Activated naive CD8-positive, alpha-beta T cell (primary cell): ENCODE results near the gene POLD4.
A peak's percentile ranks its signal among the peaks of the same experiment; 100 is the strongest.

ENCODE experiments used
- H3K27ac Mint-ChIP-seq: one replicate; pipeline ENCODE4 v1.8.0; 2021; ENCODE audit warnings: mixed read lengths
- H3K27me3 Mint-ChIP-seq: one replicate; pipeline ENCODE4 v1.8.0; 2021; ENCODE audit warnings: mixed read lengths
- H3K36me3 Mint-ChIP-seq: one replicate; pipeline ENCODE4 v1.8.0; 2021; ENCODE audit warnings: mixed read lengths
- H3K4me1 Mint-ChIP-seq: one replicate; pipeline ENCODE4 v1.8.0; 2021; ENCODE audit warnings: low read depth, mixed read lengths
- H3K4me3 Mint-ChIP-seq: one replicate; pipeline ENCODE4 v1.8.0; 2021; ENCODE audit warnings: mild to moderate bottlenecking, mixed read lengths
- H3K9me3 Mint-ChIP-seq: one replicate; pipeline ENCODE4 v1.8.0; 2021; ENCODE audit warnings: low read depth, mixed read lengths

POLD4 gene

DNA sequence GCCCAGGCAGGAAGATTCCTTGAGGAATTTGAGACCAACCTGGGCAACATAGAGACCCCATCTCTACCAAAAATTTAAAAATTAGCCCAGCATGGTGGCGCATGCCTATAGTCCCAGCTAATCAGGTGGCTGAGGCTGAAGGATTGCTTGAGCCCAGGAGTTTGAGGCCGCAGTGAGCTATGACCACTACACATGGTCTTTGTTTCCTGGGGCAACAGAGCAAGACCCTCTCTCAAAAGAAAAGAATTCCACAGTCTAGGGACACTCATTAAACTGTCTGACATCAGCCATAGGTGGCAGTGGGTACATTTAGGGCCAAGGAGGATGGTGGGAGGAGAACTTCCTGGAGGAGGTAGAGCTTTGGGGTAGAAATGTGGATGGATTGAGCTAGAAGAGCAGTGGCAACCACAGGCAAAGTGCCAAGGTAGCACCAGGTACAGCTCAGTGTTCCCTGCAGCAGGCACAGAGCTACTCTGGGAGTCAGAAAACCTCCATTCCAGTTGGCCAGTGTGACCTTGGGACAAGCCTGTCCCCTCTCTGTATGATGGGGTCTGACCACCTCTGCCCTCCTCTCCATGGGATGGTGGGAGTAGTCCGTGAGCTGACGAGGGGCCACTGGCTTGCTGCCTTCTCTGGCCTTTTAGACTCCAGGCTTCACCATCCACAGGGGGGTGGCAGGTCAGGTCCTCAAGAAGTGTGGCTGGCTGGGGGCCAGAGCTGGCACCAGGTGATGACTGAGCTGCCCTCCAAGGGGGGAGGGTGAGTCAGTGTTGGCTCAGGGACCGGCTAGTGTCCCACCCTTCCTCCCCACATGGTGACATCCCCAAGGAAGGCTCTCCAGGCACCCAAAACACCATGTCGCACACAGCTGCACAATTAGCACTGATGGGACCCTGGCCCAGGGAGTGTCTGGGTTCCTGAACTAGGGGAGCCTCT lies 23.8 kb upstream of the POLD4 start:
- H3K9me3 Mint-ChIP-seq: no peaks in the 10 kb centered on the region
- H3K4me3 Mint-ChIP-seq: peak overlapping the region; percentile 7
- H3K27me3 Mint-ChIP-seq: no peaks in the 10 kb centered on the region
- H3K27ac Mint-ChIP-seq: no peak overlapping the region
- H3K36me3 Mint-ChIP-seq: no peaks in the 10 kb centered on the region
- peaks cover 17% of the 10 kb centered on the region for H3K4me1 Mint-ChIP-seq

DNA sequence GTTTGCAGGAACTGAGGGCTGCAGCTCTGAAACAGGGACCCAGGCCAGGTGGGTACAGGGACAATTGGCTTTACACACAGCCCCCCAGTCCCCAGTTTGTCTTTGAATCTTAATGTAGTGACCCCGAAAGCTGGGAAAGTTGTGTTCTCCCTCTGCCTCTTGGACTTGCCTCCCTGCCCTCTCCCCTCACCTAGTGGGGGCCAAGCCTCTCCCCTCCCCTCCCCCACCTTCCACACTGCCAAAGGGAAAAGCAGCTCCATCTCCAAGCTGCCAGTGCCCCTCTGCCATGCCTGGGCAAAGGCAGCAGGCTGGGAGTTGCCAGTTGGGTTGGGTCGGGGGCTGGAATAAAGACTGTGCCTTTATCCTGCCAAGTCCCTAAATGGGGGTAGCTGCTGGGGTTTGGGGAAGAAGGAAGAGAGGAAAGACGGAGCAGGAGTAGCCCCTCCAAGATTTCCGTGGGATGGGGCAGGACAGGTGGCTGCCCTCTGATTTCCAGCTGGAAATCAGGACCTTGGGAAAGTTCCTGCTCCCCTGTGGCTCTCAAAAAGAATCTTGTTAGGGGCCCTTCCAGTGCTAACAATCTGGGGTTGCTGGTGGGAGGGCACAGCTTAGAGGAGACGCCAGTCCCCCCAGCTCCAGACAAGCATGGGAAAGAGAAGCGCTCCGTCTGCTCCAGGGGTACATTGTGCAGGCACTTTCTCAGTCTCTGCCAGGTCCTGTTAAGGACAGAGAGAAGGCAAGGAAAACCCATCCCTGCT lies 22.9 kb upstream of the POLD4 start:
- Mint-ChIP-seq H3K4me3 (no peak overlapping the region), H3K27me3 (no peaks in the 10 kb centered on the region)

DNA sequence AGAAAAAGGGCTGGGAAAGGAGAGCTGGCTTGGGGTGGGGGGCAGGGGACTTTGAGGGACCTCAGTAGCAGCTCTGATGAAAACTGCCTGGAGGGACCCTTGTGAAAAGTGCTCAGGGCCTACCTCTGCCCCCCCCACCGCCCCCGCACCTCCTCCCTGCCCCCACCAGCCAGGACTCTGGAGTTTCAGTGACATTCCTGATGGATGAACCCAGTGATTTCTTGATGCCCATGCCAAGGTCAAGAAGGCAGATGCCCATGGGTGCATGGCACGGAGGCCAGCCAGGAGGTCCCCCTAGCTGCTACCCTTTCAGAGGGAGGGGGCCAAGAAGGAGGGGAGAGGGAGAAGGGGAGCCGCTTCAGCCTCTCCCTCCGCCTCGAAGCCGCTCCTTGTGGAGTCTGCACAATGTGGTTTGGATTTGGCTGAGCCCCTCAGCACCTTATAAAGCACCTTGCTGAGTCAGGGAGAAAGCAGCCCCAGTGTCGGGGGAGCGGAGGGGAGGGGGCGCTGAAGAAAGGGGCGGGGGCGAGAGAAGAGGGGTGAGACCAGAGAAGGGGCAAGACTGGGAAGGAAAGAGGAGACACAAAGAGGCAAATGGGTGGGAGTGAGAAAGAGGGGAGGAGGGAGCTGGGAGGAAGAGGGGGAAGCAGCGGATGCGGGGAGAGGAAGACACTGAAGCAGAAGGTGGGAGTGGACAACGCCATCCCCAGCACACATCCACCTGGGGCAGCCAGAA lies 22.1 kb upstream of the POLD4 start:
- no peaks in the 10 kb centered on the region for H3K36me3 Mint-ChIP-seq
- H3K4me3 Mint-ChIP-seq: no peak overlapping the region
- H3K27ac Mint-ChIP-seq: no peak overlapping the region
- H3K9me3 Mint-ChIP-seq: no peaks in the 10 kb centered on the region
- H3K27me3 Mint-ChIP-seq: no peaks in the 10 kb centered on the region
- peaks cover 28% of the 10 kb centered on the region for H3K4me1 Mint-ChIP-seq

More for the DNA sequence above, 22.9 kb upstream of the POLD4 start:
- Mint-ChIP-seq H3K36me3 (no peaks in the 10 kb centered on the region), H3K27ac (no peak overlapping the region), H3K9me3 (no peaks in the 10 kb centered on the region), H3K4me1 (peaks cover 23% of the 10 kb centered on the region)

DNA sequence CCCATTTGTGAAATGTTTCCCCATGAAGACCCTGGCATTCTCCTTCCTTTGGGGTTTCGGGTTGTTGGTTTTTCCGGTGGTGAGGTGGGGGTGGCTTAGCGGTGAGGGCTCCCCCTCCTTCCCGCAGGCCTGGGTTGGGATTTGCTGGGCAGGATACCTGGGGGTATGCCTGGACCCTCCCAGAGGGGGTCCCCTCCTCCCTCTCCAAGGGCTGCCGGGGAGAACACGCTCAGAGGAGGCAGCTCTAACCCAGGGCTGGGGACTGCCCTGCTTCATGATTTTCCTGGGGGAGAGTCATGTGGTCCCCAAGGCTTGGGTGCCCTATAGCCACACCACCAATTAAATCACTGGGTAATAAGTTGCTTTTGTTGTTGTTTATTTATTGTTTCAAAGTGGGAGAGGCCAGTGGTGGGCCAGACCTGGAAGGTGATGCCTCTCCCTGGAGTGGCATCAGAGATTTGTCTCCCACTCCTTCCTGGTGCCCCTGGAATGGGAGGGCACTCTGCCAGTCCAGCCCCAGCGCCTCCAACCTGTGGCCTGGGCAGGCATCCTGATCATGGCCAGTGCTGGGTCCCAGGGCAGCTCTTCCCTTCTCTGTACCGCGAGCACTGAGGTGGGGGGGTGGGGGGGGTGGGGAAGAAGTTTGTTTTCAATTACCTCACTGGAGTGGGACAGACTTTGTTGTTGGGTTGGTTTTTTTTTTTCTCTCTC lies 21.4 kb upstream of the POLD4 start:
- no peaks in the 10 kb centered on the region for H3K9me3 Mint-ChIP-seq

DNA sequence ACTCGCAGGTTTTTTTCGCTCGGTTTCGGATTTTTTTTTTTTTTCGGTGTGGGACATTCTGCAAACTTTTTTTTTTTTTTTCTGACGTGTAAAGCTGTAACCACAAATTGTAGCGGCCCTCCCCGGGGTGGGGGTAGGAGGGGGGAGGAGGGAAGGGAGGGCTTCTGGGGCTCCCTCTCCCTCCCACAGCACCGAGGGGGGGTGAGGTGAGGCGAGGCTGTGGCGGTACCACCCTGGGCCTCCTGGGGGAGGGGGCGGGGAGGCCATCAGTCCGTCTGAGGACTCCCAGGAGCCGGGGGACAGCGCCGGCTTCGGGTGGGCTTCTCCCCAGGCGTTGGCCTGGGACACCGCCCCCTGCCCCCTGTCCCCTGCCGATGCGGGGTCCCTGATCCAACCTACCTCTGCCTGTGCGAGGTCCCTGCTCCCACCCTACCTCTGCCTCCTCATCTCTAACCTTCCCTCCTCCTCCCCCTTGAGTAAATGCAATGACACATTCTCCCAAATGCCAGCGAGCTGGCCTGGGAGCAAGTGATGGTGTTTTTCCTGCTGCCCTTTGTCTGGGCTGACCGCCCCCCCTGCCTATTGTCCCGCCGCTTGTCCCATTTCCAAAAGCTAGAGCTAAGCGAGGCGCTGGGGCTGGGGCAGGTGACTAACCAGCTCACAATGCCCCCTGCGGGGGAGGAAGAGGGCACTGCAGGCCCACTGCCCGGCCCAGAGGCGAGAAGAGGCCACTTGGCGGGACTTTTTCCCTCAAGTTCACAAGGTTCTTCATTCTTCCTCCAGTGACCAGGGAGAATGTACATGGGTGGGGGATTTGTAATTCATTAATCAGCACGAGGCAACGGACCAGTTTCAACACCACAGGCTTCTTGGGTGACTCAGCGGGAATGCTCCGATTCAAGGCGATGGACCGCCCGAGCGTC lies 20.6 kb upstream of the POLD4 start:
- Mint-ChIP-seq H3K9me3 (no peaks in the 10 kb centered on the region), H3K4me3 (peak overlapping the region; percentile 89), H3K27ac (peak overlapping the region; percentile 16), H3K36me3 (no peaks in the 10 kb centered on the region), H3K4me1 (peaks cover 31% of the 10 kb centered on the region), H3K27me3 (no peaks in the 10 kb centered on the region)

More for the DNA sequence above, 21.4 kb upstream of the POLD4 start:
- H3K4me3 Mint-ChIP-seq: peak overlapping the region; percentile 89
- no peaks in the 10 kb centered on the region for H3K36me3 Mint-ChIP-seq
- no peak overlapping the region for H3K27ac Mint-ChIP-seq
- H3K4me1 Mint-ChIP-seq: peaks cover 30% of the 10 kb centered on the region
- no peaks in the 10 kb centered on the region for H3K27me3 Mint-ChIP-seq

DNA sequence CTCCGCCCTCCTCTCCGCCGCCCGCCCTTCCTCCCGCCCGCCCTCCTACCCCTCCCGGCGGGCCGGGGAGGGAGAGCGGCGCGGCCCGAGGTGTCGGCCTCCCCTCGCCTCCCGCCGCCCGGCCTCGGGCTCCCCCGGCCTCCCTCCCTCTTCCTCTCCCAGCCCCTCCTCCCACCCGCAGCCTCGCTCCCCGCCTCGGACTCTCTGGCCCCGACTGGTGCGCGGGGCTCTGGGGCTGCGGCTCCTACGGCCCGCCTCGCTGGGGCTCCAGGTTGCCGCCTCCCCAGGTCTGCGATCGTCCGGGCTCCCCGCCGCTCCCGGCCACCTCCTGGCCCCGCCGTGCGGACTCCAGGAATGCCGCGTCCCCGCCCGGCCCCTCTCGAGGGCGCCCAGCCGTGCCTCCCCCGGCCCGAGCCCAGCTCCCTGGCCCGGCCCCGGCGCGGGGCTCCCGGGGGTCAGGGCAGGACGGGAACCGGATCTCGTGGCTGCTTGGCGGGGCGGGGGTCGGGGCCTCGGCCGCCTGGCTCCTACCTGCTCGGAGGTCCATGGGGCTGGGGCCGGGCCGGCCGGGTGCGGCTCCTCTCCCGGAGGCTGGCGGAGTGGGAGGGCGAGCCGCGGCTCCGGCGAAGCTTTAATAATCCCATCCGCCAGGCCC lies 19.8 kb upstream of the POLD4 start, which contains the start of gene CLCF1:
Gene CLCF1 (minus strand): TSS at position 606 of the 655 bp plus-strand sequence. CDS start 59 bp downstream, at position 547.
- H3K27ac Mint-ChIP-seq: peak within 1 kb of the TSS; percentile 16
- H3K36me3 Mint-ChIP-seq: no peaks in the 10 kb centered on the region
- H3K9me3 Mint-ChIP-seq: no peaks in the 10 kb centered on the region
- H3K27me3 Mint-ChIP-seq: no peaks in the 10 kb centered on the region
- peak within 1 kb of the TSS; percentile 89 for H3K4me3 Mint-ChIP-seq
- peaks cover 37% of the 10 kb centered on the region for H3K4me1 Mint-ChIP-seq

DNA sequence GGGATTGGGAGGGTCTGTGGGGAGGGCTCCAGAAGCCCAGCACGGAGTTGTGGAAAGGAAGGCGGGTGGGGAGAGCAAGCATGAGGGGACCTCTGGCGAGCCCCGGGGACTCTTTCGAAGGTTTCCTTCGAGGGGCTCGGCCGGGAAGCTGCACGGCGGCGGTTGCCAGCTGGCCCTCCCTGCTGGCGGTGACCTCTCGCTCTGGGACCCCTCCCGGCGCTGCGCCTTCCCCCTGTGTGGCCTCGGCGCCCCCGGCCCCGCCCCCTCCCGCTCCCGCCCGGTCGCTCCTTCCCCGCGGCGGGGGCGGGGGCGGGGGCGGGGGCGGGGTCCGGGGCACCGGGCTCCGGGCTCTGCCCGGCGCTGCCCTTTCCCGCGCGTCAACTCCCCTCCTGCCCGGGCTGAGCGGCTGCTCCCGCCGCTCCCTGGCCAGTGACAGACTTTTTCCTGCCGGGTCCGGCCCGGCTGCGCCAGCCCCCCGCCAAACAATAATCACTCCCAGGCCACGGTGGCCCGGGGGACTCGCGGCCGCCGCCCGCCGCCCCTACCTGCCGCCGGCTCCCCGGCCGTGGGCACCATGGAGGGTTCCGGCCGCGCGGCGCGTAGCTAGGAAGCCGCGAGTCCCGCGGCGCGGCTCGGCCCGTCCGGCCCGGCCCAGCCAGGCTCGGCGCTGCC lies 19.1 kb upstream of the POLD4 start:
- no peaks in the 10 kb centered on the region for H3K9me3 Mint-ChIP-seq
- no peaks in the 10 kb centered on the region for H3K27me3 Mint-ChIP-seq
- no peak overlapping the region for H3K4me3 Mint-ChIP-seq
- no peak overlapping the region for H3K27ac Mint-ChIP-seq
- H3K4me1 Mint-ChIP-seq: peaks cover 41% of the 10 kb centered on the region
- no peaks in the 10 kb centered on the region for H3K36me3 Mint-ChIP-seq

DNA sequence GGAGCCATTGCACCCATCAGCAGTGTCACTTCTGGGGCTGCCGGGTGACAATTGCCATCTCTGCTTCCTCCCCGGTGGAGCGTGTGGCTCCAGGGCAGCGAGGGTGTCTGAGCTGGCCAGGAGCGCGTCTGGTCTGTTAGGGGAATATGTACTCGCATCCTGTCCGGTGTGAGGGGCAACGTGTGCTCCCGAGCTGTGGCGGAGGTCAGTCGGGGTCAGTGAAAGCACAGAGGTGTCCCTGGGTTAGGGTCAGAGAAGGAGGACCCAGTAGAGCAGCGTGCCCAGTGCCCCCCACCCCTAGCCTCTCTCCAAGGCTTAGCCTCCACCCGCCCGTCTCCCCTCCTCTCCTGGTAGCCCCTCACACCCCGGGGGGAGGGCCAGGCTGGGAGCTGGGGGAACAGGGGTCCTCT lies 18.6 kb upstream of the POLD4 start:
- Mint-ChIP-seq H3K27me3 (no peaks in the 10 kb centered on the region), H3K4me3 (peak overlapping the region; percentile 82), H3K9me3 (no peaks in the 10 kb centered on the region), H3K4me1 (peaks cover 41% of the 10 kb centered on the region), H3K36me3 (no peaks in the 10 kb centered on the region), H3K27ac (peak overlapping the region; percentile 19)

DNA sequence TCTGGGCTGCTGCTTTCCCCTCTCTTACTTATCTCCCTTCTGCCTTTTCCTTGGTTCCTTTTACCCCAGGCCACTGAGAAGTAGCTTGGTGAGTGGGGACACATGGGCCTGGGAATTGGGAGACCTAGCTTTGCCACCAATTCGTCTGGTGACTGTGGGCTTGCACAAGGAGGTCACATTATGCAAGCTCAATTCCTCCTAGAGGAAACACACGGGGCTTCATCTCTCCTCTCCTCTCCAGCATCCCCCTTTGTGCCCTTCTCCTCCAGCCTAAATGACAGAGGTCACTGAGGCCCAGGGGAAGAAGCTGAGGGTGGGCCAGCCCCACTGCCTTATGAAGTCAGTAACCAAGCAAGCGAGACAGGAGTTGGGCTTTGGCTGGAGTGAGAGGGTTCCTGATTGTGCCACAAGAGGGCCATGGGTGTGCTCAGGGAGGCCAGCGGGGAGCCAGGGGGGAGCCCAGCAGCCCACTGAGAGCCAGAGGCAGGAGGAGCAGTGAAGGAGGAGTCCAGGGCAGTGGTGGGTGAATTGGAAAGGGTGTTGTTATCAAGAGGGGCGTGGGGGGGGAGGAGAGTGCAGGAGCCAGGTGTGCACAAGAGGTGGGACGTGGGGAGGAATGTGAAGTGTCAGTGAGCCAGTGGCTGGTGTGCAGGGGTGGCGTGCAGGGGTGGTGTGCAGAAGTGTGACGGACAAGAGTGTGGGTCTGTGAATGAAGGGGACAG lies 18.0 kb upstream of the POLD4 start:
- Mint-ChIP-seq H3K27me3 (no peaks in the 10 kb centered on the region), H3K27ac (no peak overlapping the region), H3K9me3 (no peaks in the 10 kb centered on the region), H3K4me3 (peak overlapping the region; percentile 82), H3K4me1 (peaks cover 41% of the 10 kb centered on the region), H3K36me3 (no peaks in the 10 kb centered on the region)

DNA sequence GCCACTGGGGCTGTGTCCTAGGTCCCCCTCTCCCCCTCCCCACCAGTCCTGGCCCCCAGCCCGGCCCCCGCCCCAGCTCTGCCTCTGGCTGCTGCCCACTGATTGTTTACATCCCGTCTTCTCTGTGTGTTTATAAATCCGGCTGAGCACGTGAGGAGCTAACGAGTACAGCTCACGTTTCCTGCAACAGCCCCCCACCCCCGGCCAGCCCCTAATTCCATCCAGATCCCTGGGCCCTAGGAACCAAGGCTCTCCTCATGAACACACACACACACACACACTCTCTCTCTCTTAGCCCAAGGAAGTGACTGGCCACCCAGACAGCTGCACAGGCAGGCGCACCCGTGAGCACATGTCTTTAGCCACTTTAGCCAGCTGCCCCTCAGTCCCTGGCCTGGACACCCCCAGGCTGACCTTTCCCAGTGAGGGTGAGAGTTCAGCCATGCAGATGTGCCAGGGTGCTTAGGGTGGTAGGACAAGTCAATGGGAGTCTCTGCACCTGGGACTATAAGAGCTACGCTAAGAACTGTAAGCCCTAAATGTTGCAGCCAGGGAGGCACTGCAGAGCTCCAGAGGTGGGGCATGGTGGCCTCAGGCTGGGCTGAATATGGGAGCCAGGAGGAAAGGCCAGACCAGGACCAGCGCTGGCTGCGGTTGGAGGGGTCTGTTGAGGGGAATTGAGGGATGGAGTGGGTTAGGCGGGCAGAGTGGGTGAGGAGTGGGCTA lies 17.2 kb upstream of the POLD4 start:
- Mint-ChIP-seq H3K4me1 (peaks cover 47% of the 10 kb centered on the region), H3K27me3 (no peaks in the 10 kb centered on the region), H3K9me3 (no peaks in the 10 kb centered on the region), H3K4me3 (peak overlapping the region; percentile 61), H3K36me3 (no peaks in the 10 kb centered on the region), H3K27ac (no peak overlapping the region)

DNA sequence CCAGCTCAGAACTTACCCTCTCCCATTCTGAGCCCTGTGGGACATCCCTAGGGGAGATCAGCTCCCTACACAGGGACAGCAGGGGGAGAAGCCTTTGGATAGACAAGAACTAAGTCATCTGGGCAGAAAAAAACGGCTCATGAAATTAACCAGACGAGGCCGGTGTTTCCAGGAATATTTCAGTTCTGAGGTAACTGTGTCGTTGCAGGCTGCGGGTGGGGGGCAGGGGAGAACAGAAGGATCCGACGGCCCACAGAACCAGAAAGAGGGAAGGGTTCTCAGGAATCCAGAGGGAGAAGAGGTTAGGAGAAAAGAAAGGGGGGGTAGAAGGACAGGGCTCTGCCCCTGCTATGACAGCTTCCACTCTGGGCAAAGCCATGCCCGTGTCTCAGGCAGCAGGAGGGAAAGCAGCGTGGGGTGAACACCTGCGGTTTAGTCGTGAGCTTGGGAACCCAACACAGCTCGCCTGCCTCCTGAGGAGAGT lies 16.5 kb upstream of the POLD4 start:
- no peaks in the 10 kb centered on the region for H3K9me3 Mint-ChIP-seq
- H3K4me1 Mint-ChIP-seq: peaks cover 50% of the 10 kb centered on the region
- H3K27ac Mint-ChIP-seq: no peak overlapping the region
- no peak overlapping the region for H3K4me3 Mint-ChIP-seq
- H3K36me3 Mint-ChIP-seq: no peaks in the 10 kb centered on the region
- H3K27me3 Mint-ChIP-seq: no peaks in the 10 kb centered on the region
